Sigmoid colon (tissue), 7 donors: Measurements from ENCODE around the gene ALG12. TPM values are rescaled to one million over a fixed set of nuclear protein-coding genes. Genes with fewer than 3 reads are reported as not detected.

Source experiments
- DNase-seq: peaks from one replicate; pipeline ENCODE4 v3.0.0-alpha.2; 2019
- H3K27ac ChIP-seq, 4 donors: fragments of 200-600 bp; sonication (generic); one replicate each; pipeline ENCODE4 v1.5.1; 2016 to 2019; ENCODE audit warnings: mild to moderate bottlenecking in 1 of 4
- H3K27me3 ChIP-seq, 3 donors: fragments of 200-600 bp; sonication (generic); one replicate each; pipeline ENCODE4 v1.5.1; 2019; ENCODE audit warnings: mild to moderate bottlenecking in 1 of 3
- H3K36me3 ChIP-seq, 4 donors: fragments of 200-600 bp; sonication (generic); one replicate each; pipeline ENCODE4 v1.5.1; 2016 to 2019
- H3K4me1 ChIP-seq, 4 donors: fragments of 200-600 bp; sonication (generic); one replicate each; pipeline ENCODE4 v1.5.1; 2017 to 2019
- H3K4me3 ChIP-seq, 4 donors: fragments of 200-600 bp; sonication (generic); one replicate each; pipeline ENCODE4 v1.5.1; 2017 to 2019; ENCODE audit warnings: mild to moderate bottlenecking in 2 of 4, moderate library complexity in 1 of 4
- H3K9me3 ChIP-seq, 4 donors: fragments of 200-600 bp in 3 of 4; sonication (generic) in 3 of 4; one replicate each; pipeline versions ENCODE4 v1.5.1 to v1.6.1; 2013 to 2019
- EP300 ChIP-seq, 4 donors: sonication (generic); formaldehyde crosslinking; IDR thresholded peaks; one replicate each; pipeline ENCODE4 v1.6.1; 2017; ENCODE audit warnings: antibody characterized with exemption in 4 of 4
- POLR2A ChIP-seq, 2 donors: fragments of 450-650 bp; IDR thresholded peaks; one replicate each; pipeline ENCODE4 v1.6.1; 2016; ENCODE audit warnings: antibody characterized with exemption in 2 of 2, mild to moderate bottlenecking in 2 of 2, moderate library complexity in 2 of 2
- POLR2AphosphoS5 ChIP-seq, 4 donors: sonication (generic); formaldehyde crosslinking; IDR thresholded peaks; one replicate each; pipeline ENCODE4 v1.6.1; 2017; ENCODE audit warnings: antibody characterized with exemption in 4 of 4
- whole genome bisulfite sequencing, 2 donors: extraction: QIAGEN DNeasy Blood & Tissue Kit; methylation state at CpG; one replicate each; pipeline ENCODE4 v1.1.7; 2013; 5-methylcytosine and 5-hydroxymethylcytosine counted together
- intact Hi-C: fragments of 100-400 bp; cut with DNase I; formaldehyde crosslinking; loops from one replicate; pipeline ENCODE4 v1.15.1; 2023
- polyA plus RNA-seq, 3 donors: library from polyadenylated mRNA; stranded (reverse); fragments of 200-250 nt; gene quantifications; one replicate each; pipeline ENCODE4 v1.2.3, GENCODE V29; 2013
- total RNA-seq, 4 donors: library from RNA; depleted of rRNA; stranded (reverse); fragments of >200 nt; gene quantifications; one replicate each; pipeline ENCODE4 v1.1.0, GENCODE V29; 2016
- TF ChIP-seq, protein P1 (sequence below), 4 experiments: fragments of 450-650 bp in 3 of 4; fragments of 200-600 bp in 1 of 4; IDR thresholded peaks; one replicate each; pipeline ENCODE4 v1.5.1; 2016 to 2019; ENCODE audit warnings: antibody characterized with exemption in 4 of 4, mild to moderate bottlenecking in 3 of 4, moderate library complexity in 2 of 4
- donor health status: healthy with polysubstance abuse.
- donor health status: Bipolar disorder and iron deficiency.
- donor health status: healthy.

The ALG12 gene
- total and polyA plus RNA-seq, 7 donors = 1.8 to 23.9 (median 14.4) TPM

- H3K4me1 ChIP-seq = no peaks in the 10 kb centered on the region
- H3K27me3 ChIP-seq = no peaks in the 10 kb centered on the region
- no peak overlapping the region for H3K27ac ChIP-seq
- 95% methylated on average over 9 of the region's 9 CpGs for WGBS, 2 donors
- no peaks in the 10 kb centered on the region for H3K9me3 ChIP-seq
- no peak for TF ChIP-seq POLR2A (IDR thresholded peaks at IDR 0.05)
- no peak for TF ChIP-seq POLR2AphosphoS5 (IDR thresholded peaks at IDR 0.05)
- no peak for TF ChIP-seq EP300 (IDR thresholded peaks at IDR 0.05)
- TF ChIP-seq, protein P1, sequence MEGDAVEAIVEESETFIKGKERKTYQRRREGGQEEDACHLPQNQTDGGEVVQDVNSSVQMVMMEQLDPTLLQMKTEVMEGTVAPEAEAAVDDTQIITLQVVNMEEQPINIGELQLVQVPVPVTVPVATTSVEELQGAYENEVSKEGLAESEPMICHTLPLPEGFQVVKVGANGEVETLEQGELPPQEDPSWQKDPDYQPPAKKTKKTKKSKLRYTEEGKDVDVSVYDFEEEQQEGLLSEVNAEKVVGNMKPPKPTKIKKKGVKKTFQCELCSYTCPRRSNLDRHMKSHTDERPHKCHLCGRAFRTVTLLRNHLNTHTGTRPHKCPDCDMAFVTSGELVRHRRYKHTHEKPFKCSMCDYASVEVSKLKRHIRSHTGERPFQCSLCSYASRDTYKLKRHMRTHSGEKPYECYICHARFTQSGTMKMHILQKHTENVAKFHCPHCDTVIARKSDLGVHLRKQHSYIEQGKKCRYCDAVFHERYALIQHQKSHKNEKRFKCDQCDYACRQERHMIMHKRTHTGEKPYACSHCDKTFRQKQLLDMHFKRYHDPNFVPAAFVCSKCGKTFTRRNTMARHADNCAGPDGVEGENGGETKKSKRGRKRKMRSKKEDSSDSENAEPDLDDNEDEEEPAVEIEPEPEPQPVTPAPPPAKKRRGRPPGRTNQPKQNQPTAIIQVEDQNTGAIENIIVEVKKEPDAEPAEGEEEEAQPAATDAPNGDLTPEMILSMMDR (IDR thresholded peaks at IDR 0.05) = no peak
- intact Hi-C loops = no loop called here
- no peak overlapping the region for H3K4me3 ChIP-seq
- H3K36me3 ChIP-seq = peaks cover 0 to 11% (median 5%) of the 10 kb centered on the region in 4 donors
- DNase-seq = no peak
Measured at GRCh38 chr22:49879871-49880270, 38.4 kb downstream of the ALG12 start.

GRCh38 chr22:49878206-49878605 is 40.0 kb downstream of the ALG12 start:
- Histone ChIP-seq H3K27me3 (no peaks in the 10 kb centered on the region), H3K9me3 (no peaks in the 10 kb centered on the region), H3K36me3 (no peaks in the 10 kb centered on the region), H3K4me3 (no peak overlapping the region), H3K27ac (no peak overlapping the region), H3K4me1 (no peaks in the 10 kb centered on the region)
- DNase-seq = no peak
- intact Hi-C loops = no loop called here
- WGBS, 2 donors = 96 to 98% methylated on average over 8 of the region's 8 CpGs
- TF ChIP-seq POLR2A (IDR thresholded peaks at IDR 0.05) (no peak), POLR2AphosphoS5 (IDR thresholded peaks at IDR 0.05) (no peak)
- TF ChIP-seq, protein P1 (IDR thresholded peaks at IDR 0.05) = no peak

DNA sequence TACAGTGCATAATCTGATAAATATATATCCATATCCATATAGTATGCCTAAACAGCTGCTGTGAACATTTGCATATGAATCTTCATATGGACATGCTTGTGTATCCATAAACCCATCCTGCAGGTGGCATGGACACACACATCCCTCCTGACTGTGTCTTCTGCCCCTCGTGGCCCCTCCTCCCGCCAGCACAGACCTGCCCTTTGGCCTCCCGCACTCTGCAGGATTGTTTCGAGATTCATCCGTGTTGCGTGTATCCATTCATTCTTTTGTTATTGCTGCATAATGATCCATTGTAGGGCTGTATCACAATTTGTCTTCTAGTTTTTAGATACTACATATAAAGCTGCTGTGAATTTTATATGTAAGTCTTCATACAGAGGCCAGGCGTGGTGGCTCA is 40.6 kb downstream of the ALG12 start:
- H3K4me1 ChIP-seq = no peaks in the 10 kb centered on the region
- no peak for TF ChIP-seq POLR2AphosphoS5 (IDR thresholded peaks at IDR 0.05)
- no peak for TF ChIP-seq EP300 (IDR thresholded peaks at IDR 0.05)
- TF ChIP-seq POLR2A (IDR thresholded peaks at IDR 0.05) = no peak
- TF ChIP-seq, protein P1 (IDR thresholded peaks at IDR 0.05) = no peak
- no peaks in the 10 kb centered on the region for H3K36me3 ChIP-seq
- H3K4me3 ChIP-seq = no peak overlapping the region
- H3K9me3 ChIP-seq = no peaks in the 10 kb centered on the region
- H3K27ac ChIP-seq = no peak overlapping the region
- WGBS, 2 donors = 99% methylated on average over 7 of the region's 7 CpGs
- intact Hi-C loops = no loop called here
- no peak for DNase-seq
- H3K27me3 ChIP-seq = no peaks in the 10 kb centered on the region

DNA sequence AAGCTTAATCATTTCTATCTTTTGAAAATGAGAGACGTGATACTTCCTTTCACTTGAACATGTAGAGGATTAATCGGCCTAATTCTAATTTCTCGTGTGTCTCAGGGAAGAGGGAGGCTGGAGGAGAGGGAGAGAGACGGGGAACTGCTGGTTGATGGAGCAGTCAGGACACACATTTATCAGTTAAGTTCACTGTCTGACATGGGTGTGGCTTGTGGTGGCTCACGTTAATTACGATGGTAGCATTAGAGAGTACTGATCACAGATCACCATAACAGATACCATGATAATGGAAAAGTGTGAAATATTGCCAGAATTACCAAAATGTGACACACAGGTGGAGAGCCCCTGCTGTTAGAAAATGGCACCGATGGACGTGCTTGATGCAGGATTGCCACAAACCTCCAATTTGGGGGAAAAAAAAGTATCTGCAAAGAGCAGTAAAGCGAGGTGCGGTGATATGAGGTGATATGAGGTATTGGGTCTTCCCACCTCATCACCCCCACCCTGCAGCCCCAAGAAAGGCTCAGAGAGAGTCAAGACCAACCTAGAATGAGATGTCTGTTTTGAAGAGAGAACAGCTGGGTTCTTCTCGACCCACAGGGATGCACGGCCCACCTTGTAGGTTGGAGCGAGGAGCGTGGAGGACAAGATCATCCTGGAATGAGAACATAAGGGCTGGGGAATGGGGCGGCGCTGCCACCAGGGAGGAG is 44.9 kb downstream of the ALG12 start:
- H3K9me3 ChIP-seq = peaks cover 0 to 3% (median 0%) of the 10 kb centered on the region in 4 donors
- no peak overlapping the region for H3K4me3 ChIP-seq
- no peak overlapping the region for H3K27ac ChIP-seq
- no peaks in the 10 kb centered on the region for H3K4me1 ChIP-seq
- no peaks in the 10 kb centered on the region for H3K27me3 ChIP-seq
- WGBS, 2 donors = 86 to 88% methylated on average over 16 of the region's 16 CpGs
- intact Hi-C loops = no loop called here
- H3K36me3 ChIP-seq = no peaks in the 10 kb centered on the region
- TF ChIP-seq, protein P1 (IDR thresholded peaks at IDR 0.05) = no peak
- TF ChIP-seq EP300 (IDR thresholded peaks at IDR 0.05) (no peak), POLR2AphosphoS5 (IDR thresholded peaks at IDR 0.05) (no peak), POLR2A (IDR thresholded peaks at IDR 0.05) (no peak)
- DNase-seq = no peak

- Histone ChIP-seq H3K27ac (no peak overlapping the region), H3K4me1 (no peaks in the 10 kb centered on the region), H3K4me3 (no peak overlapping the region), H3K27me3 (no peaks in the 10 kb centered on the region), H3K36me3 (no peaks in the 10 kb centered on the region), H3K9me3 (peaks cover 0 to 3% (median 0%) of the 10 kb centered on the region in 4 donors)
- DNase-seq = no peak
- intact Hi-C loops = no loop called here
- 95 to 96% methylated on average over 7 of the region's 7 CpGs for WGBS, 2 donors
- TF ChIP-seq, protein P1 (IDR thresholded peaks at IDR 0.05) = no peak
- TF ChIP-seq EP300 (IDR thresholded peaks at IDR 0.05) (no peak), POLR2A (IDR thresholded peaks at IDR 0.05) (no peak), POLR2AphosphoS5 (IDR thresholded peaks at IDR 0.05) (no peak)
Measured at GRCh38 chr22:49872347-49872746, 45.9 kb downstream of the ALG12 start.
